A549 (cell line): ENCODE measurements around the gene MFN1. TPM values are rescaled to one million over a fixed set of nuclear protein-coding genes. Genes with fewer than 3 reads are reported as not detected.

Experiments
- ATAC-seq, 2 experiments: fragments of 200-7000 bp in 1 of 2; fragments of >200 bp in 1 of 2; cut with Nextera tagmentation in 1 of 2; cut with Tn5 transposase in 1 of 2; 3 replicates each; pipeline versions ENCODE4 v1.8.0 to v1.9.1; 2018 to 2020; ENCODE audit warnings: mild to moderate bottlenecking in 1 of 2, moderate library complexity in 1 of 2
- CTCF ChIA-PET: fragments of 300-600 bp; sonication (Branson Sonifier 250); formaldehyde crosslinking; extraction: SDS; loops from one replicate; lab custom pipeline; 2021; ENCODE audit warnings: antibody characterized with exemption, inconsistent platforms; lab: Yijun Ruan, JAX
- POLR2A ChIA-PET: fragments of 350-600 bp; formaldehyde crosslinking; extraction: SDS; loops from one replicate; lab custom pipeline; 2021; ENCODE audit warnings: antibody characterized with exemption, inconsistent platforms; lab: Yijun Ruan, JAX
- DNase-seq, 2 experiments: peaks; one replicate each; pipeline versions ENCODE4 v3.0.0 to v3.0.0-alpha.2; 2011 to 2016; ENCODE audit warnings: low read depth in 1 of 2, low spot score in 1 of 2
- FAIRE-seq: peaks from 2 replicates; lab custom pipeline; 2011; peaks lifted over from hg19 to GRCh38; lab: Jason Lieb, UNC
- H3K27ac ChIP-seq, 2 experiments: fragments of >200 bp; sonication (Bioruptor Twin); formaldehyde crosslinking; 3 replicates each; pipeline ENCODE4 v1.5.1; 2016 to 2017
- H3K4me1 ChIP-seq: fragments of >200 bp; sonication (Bioruptor Twin); formaldehyde crosslinking; 3 replicates; pipeline ENCODE4 v1.6.1; 2016
- H3K4me2 ChIP-seq: fragments of >200 bp; sonication (Bioruptor Twin); formaldehyde crosslinking; 3 replicates; pipeline ENCODE4 v1.6.1; 2016
- H3K4me3 ChIP-seq: fragments of >200 bp; sonication (Bioruptor Twin); formaldehyde crosslinking; 3 replicates; pipeline ENCODE4 v1.5.1; 2016
- H3K9me3 ChIP-seq: fragments of >200 bp; sonication (Bioruptor Twin); formaldehyde crosslinking; 3 replicates; pipeline ENCODE4 v1.6.1; 2016
- ATOH8 ChIP-seq: fragments of 250-450 bp; sonication (Bioruptor Pico); IDR thresholded peaks from 2 replicates; pipeline ENCODE4 v1.5.0; 2020; ENCODE audit warnings: low read depth, mild to moderate bottlenecking, moderate library complexity
- BHLHE40 ChIP-seq: IDR thresholded peaks from 2 replicates; pipeline ENCODE4 v1.6.1; 2012; ENCODE audit warnings: low read depth, low read length, inconsistent platforms
- CBX8 ChIP-seq: fragments of 200-600 bp; sonication (generic); IDR thresholded peaks from 2 replicates; pipeline ENCODE4 v1.6.1; 2016
- CHD4 ChIP-seq: fragments of 200-600 bp; sonication (generic); IDR thresholded peaks from 2 replicates; pipeline ENCODE4 v1.6.1; 2016; ENCODE audit warnings: antibody characterized with exemption, mild to moderate bottlenecking, borderline replicate concordance
- EHF ChIP-seq: fragments of 250-450 bp; sonication (Bioruptor Pico); IDR thresholded peaks from 2 replicates; pipeline ENCODE4 v1.5.0; 2020; ENCODE audit warnings: mild to moderate bottlenecking
- ELK1 ChIP-seq: fragments of 150-350 bp; IDR thresholded peaks from 2 replicates; pipeline ENCODE4 v1.6.1; 2014; ENCODE audit warnings: low read depth, mild to moderate bottlenecking, low read length
- EP300 ChIP-seq, 2 experiments: fragments of >200 bp; sonication (Bioruptor Twin); formaldehyde crosslinking; IDR thresholded peaks; 2 replicates in 1 of 2; 3 replicates in 1 of 2; pipeline ENCODE4 v1.6.1; 2016 to 2017
- ESRRA ChIP-seq: fragments of 150-350 bp; IDR thresholded peaks from 2 replicates; pipeline ENCODE4 v1.6.1; 2014; ENCODE audit warnings: mild to moderate bottlenecking, low read length, borderline replicate concordance
- HDAC2 ChIP-seq: fragments of 200-600 bp; sonication (generic); IDR thresholded peaks from 2 replicates; pipeline ENCODE4 v1.6.1; 2016
- HOXA7 ChIP-seq: fragments of 250-450 bp; sonication (Bioruptor Pico); IDR thresholded peaks from 2 replicates; pipeline ENCODE4 v1.5.0; 2020; ENCODE audit warnings: mild to moderate bottlenecking, moderate library complexity
- KDM1A ChIP-seq: fragments of 200-600 bp; sonication (generic); IDR thresholded peaks from 2 replicates; pipeline ENCODE4 v1.6.1; 2016; ENCODE audit warnings: low read depth, mild to moderate bottlenecking
- KDM5A ChIP-seq: fragments of 200-600 bp; sonication (generic); IDR thresholded peaks from 2 replicates; pipeline ENCODE4 v1.6.1; 2016; ENCODE audit warnings: antibody characterized with exemption, mild to moderate bottlenecking
- MYC ChIP-seq: IDR thresholded peaks from 2 replicates; pipeline ENCODE4 v1.6.1; 2012; ENCODE audit warnings: mild to moderate bottlenecking, inconsistent platforms, low read length, improper control_type of control experiment, borderline replicate concordance
- NR3C1 ChIP-seq: fragments of >200 bp; sonication (Bioruptor Twin); formaldehyde crosslinking; IDR thresholded peaks from 3 replicates; pipeline ENCODE4 v1.6.1; 2017
- RARB ChIP-seq: fragments of 250-450 bp; sonication (Bioruptor Pico); IDR thresholded peaks from 2 replicates; pipeline ENCODE4 v1.8.0; 2021; ENCODE audit warnings: mild to moderate bottlenecking, moderate library complexity
- SREBF2 ChIP-seq: fragments of 450-650 bp; IDR thresholded peaks from 2 replicates; pipeline ENCODE4 v1.6.1; 2014; ENCODE audit warnings: mild to moderate bottlenecking, moderate library complexity
- ZC3H11A ChIP-seq: fragments of 450-650 bp; IDR thresholded peaks from 2 replicates; pipeline ENCODE4 v1.6.1; 2014; ENCODE audit warnings: antibody characterized with exemption, mild to moderate bottlenecking
- ZFP36 ChIP-seq: fragments of 450-650 bp; IDR thresholded peaks from 2 replicates; pipeline ENCODE4 v1.6.1; 2014; ENCODE audit warnings: borderline replicate concordance; ENCODE audit not compliant: partially characterized antibody
- ZNF302 ChIP-seq: fragments of 250-450 bp; sonication (Bioruptor Pico); IDR thresholded peaks from 2 replicates; pipeline ENCODE4 v1.9.0; 2021; ENCODE audit warnings: inconsistent platforms, mild to moderate bottlenecking, moderate library complexity
- WGBS: methylation state at CpG from one replicate; pipeline ENCODE4 v1.1.6; 2017; ENCODE audit errors: missing lambda C conversion rate; 5-methylcytosine and 5-hydroxymethylcytosine counted together
- polyA plus RNA-seq, 4 experiments: library from polyadenylated mRNA; depleted of rRNA in 3 of 4; stranded (reverse); fragments of >200 nt; fragmentation: RNase III in 1 of 4; extraction: RNeasy Plus Mini Kit Qiagen cat#74134 plus additional on column Dnase treatment in 1 of 4; gene quantifications; 2 replicates in 3 of 4; 3 replicates in 1 of 4; pipeline ENCODE4 v1.2.3, GENCODE V29; 2011 to 2017
- TF ChIP-seq, protein P1 (sequence below): IDR thresholded peaks from 2 replicates; pipeline ENCODE4 v1.6.1; 2012
- TF ChIP-seq, protein P2 (sequence below): fragments of 250-450 bp; sonication (Bioruptor Pico); IDR thresholded peaks from 2 replicates; pipeline ENCODE4 v1.5.0; 2021; ENCODE audit warnings: mild to moderate bottlenecking, moderate library complexity, borderline replicate concordance
- TF ChIP-seq, protein P3 (sequence below): fragments of 200-600 bp; sonication (generic); IDR thresholded peaks from 2 replicates; pipeline ENCODE4 v1.6.1; 2016; ENCODE audit warnings: antibody characterized with exemption, mild to moderate bottlenecking, moderate library complexity
- TF ChIP-seq, protein P4 (sequence below): fragments of 450-650 bp; IDR thresholded peaks from 2 replicates; pipeline ENCODE4 v1.6.1; 2014; ENCODE audit warnings: antibody characterized with exemption

MFN1 gene
- polyA plus RNA-seq, 2 of the 4 experiments (the other 2 are of a cell fraction): 21.9 to 51.2 TPM

DNA sequence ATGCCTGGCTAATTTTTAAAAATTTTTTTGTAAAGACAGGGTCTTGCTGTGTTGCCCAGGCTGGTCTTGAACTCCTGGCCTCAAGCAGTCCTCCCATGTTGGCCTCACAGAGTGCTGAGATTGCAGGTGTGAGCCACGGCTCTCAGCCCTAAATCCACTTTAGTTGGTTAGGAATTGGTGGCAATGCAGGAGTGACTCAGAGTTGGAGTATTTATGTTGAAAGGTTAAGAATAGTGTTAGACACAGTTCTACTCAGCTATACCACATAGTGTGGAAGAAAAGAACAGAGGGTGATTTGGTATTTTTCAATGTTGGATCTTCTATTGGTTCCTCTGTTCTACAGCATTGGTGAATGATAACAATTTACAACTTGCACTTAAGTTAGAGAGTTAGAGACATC, 17.1 kb upstream of the MFN1 start:
- FAIRE-seq (no peak), DNase-seq (no peak), ATAC-seq (no peak)
- Histone ChIP-seq H3K9me3 (no peaks in the 10 kb centered on the region), H3K4me3 (no peak overlapping the region), H3K4me2 (no peak overlapping the region), H3K4me1 (no peaks in the 10 kb centered on the region), H3K27ac (no peak overlapping the region)
- TF ChIP-seq, protein P1, sequence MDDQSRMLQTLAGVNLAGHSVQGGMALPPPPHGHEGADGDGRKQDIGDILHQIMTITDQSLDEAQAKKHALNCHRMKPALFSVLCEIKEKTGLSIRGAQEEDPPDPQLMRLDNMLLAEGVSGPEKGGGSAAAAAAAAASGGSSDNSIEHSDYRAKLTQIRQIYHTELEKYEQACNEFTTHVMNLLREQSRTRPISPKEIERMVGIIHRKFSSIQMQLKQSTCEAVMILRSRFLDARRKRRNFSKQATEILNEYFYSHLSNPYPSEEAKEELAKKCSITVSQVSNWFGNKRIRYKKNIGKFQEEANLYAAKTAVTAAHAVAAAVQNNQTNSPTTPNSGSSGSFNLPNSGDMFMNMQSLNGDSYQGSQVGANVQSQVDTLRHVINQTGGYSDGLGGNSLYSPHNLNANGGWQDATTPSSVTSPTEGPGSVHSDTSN: no peak
- TF ChIP-seq MYC (no peak), RARB (CRISPR knock-in tag) (no peak), EHF (CRISPR knock-in tag) (no peak), KDM5A (no peak), NR3C1 (no peak), HOXA7 (CRISPR knock-in tag) (no peak), ZFP36 (no peak), ELK1 (no peak), SREBF2 (no peak), ZC3H11A (no peak), CBX8 (no peak), KDM1A (no peak), ATOH8 (CRISPR knock-in tag) (no peak), ZNF302 (no peak), HDAC2 (no peak)
- TF ChIP-seq, protein P2, sequence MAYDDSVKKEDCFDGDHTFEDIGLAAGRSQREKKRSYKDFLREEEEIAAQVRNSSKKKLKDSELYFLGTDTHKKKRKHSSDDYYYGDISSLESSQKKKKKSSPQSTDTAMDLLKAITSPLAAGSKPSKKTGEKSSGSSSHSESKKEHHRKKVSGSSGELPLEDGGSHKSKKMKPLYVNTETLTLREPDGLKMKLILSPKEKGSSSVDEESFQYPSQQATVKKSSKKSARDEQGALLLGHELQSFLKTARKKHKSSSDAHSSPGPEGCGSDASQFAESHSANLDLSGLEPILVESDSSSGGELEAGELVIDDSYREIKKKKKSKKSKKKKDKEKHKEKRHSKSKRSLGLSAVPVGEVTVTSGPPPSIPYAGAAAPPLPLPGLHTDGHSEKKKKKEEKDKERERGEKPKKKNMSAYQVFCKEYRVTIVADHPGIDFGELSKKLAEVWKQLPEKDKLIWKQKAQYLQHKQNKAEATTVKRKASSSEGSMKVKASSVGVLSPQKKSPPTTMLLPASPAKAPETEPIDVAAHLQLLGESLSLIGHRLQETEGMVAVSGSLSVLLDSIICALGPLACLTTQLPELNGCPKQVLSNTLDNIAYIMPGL (CRISPR knock-in tag): no peak
- TF ChIP-seq, protein P3, sequence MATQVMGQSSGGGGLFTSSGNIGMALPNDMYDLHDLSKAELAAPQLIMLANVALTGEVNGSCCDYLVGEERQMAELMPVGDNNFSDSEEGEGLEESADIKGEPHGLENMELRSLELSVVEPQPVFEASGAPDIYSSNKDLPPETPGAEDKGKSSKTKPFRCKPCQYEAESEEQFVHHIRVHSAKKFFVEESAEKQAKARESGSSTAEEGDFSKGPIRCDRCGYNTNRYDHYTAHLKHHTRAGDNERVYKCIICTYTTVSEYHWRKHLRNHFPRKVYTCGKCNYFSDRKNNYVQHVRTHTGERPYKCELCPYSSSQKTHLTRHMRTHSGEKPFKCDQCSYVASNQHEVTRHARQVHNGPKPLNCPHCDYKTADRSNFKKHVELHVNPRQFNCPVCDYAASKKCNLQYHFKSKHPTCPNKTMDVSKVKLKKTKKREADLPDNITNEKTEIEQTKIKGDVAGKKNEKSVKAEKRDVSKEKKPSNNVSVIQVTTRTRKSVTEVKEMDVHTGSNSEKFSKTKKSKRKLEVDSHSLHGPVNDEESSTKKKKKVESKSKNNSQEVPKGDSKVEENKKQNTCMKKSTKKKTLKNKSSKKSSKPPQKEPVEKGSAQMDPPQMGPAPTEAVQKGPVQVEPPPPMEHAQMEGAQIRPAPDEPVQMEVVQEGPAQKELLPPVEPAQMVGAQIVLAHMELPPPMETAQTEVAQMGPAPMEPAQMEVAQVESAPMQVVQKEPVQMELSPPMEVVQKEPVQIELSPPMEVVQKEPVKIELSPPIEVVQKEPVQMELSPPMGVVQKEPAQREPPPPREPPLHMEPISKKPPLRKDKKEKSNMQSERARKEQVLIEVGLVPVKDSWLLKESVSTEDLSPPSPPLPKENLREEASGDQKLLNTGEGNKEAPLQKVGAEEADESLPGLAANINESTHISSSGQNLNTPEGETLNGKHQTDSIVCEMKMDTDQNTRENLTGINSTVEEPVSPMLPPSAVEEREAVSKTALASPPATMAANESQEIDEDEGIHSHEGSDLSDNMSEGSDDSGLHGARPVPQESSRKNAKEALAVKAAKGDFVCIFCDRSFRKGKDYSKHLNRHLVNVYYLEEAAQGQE: no peak
- CTCF ChIA-PET: interaction anchor here (0.9 to 1.2 kb wide), 2 partner anchors 14 to 225 kb away, joined by 3 read pairs; no protein-coding TSS in a partner anchor
- 56% methylated on average over 1 of the region's 1 CpG for WGBS
- POLR2A ChIA-PET: no interaction called here

DNA sequence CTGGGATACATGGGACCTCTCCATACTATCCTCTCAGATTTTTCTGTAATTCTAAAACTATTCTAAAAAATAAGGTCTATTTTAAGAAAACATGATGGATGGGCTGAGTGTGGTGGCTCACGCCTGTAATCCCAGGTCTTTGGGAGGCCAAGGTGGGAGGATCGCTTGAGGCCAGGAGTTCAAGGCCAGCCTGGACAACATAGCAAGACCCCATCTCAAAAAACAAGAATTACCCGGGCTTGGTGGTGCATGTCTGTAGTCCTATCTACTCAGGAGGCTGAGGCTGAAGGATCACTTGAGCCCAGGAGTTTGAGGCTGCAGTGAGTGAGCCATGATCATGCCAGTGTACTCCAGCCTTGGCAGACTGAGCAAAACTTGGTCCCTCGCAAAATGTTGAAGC, 15.3 kb upstream of the MFN1 start:
- no peak for DNase-seq
- Histone ChIP-seq H3K4me3 (no peak overlapping the region), H3K4me2 (no peak overlapping the region), H3K4me1 (no peaks in the 10 kb centered on the region), H3K9me3 (no peaks in the 10 kb centered on the region), H3K27ac (no peak overlapping the region)
- TF ChIP-seq CHD4 (no peak), BHLHE40 (no peak), ESRRA (no peak), RARB (CRISPR knock-in tag) (no peak), EP300 (IDR thresholded peaks at IDR 0.05) (no peak)
- TF ChIP-seq, protein P4, sequence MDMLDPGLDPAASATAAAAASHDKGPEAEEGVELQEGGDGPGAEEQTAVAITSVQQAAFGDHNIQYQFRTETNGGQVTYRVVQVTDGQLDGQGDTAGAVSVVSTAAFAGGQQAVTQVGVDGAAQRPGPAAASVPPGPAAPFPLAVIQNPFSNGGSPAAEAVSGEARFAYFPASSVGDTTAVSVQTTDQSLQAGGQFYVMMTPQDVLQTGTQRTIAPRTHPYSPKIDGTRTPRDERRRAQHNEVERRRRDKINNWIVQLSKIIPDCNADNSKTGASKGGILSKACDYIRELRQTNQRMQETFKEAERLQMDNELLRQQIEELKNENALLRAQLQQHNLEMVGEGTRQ: no peak
- TF ChIP-seq, protein P1: no peak
- no peak for FAIRE-seq
- ATAC-seq: no peak
- CTCF ChIA-PET: no interaction called here
- POLR2A ChIA-PET: no interaction called here
- WGBS: 96% methylated on average over 4 of the region's 4 CpGs
